PC-3 (cell line): ENCODE measurements around the gene LAMB4.

ENCODE experiments used
- CTCF ChIP-seq: fragments of 300-600 bp; sonication (generic); conservative IDR thresholded peaks from 2 replicates; pipeline ENCODE4 v1.5.1; 2017; ENCODE audit warnings: antibody characterized with exemption, low read depth, mild to moderate bottlenecking, low read length
- EZH2 ChIP-seq: fragments of 300-600 bp; sonication (generic); IDR thresholded peaks from one replicate; pipeline ENCODE4 v1.6.1; 2017; ENCODE audit warnings: antibody characterized with exemption, mild to moderate bottlenecking, low read length; ENCODE audit not compliant: unreplicated experiment
- EZH2phosphoT487 ChIP-seq: fragments of 300-600 bp; sonication (generic); IDR thresholded peaks from 2 replicates; pipeline ENCODE4 v1.6.1; 2018; ENCODE audit warnings: mild to moderate bottlenecking, antibody characterized with exemption, low read length, borderline replicate concordance

DNA sequence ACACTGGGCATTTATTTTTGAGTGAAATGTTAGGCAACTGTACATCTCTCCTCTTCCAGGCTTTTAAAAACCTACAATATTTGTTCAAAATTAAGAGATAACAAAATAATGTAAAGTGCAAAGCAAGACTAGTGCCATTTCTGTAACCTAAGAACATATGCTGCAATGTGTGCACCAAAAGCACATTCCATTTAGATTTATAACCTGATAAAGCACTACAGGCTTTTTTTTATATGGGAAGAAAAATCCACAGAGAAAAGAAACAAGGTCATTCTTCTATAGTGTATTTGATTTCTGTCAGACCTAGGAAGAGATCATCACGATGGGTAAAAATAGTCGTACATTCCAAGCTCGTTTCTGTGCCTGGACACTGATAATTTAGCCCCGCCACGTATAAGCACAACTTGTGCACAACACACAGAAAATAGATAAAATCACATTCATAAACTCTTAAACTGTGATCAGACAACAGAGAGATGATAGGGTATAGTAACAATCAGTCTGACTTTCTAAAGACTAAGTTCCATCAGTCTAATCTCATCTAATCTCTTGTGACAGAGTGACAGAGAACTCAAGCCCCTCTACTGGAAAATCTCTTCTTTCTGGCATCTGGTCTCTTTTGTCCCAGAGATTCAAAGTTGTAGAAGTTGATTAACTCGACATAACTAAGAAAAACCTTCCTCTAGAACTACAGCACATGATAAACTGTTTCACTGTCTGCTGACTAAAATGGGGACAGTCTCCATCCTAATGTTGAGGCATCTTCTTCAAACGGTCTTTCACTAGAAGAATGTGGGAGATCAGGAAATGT, 133.9 kb downstream of the LAMB4 start:
- TF ChIP-seq EZH2, result no peak
- TF ChIP-seq CTCF, result no peak
- TF ChIP-seq EZH2phosphoT487, result no peak
